Nucleus accumbens (tissue), 56 donors: ENCODE measurements around the gene KLRC4.
"Not testable (repeated sequence)": the region's sequence is repeated elsewhere in the genome, so short reads cannot be mapped to it uniquely, and the experiment has no call there.

ENCODE experiments used
- DNase-seq, 56 donors: peaks; one replicate each; lab custom pipeline; 2025; lab: John Stamatoyannopoulos, UW

Gene KLRC4

DNA sequence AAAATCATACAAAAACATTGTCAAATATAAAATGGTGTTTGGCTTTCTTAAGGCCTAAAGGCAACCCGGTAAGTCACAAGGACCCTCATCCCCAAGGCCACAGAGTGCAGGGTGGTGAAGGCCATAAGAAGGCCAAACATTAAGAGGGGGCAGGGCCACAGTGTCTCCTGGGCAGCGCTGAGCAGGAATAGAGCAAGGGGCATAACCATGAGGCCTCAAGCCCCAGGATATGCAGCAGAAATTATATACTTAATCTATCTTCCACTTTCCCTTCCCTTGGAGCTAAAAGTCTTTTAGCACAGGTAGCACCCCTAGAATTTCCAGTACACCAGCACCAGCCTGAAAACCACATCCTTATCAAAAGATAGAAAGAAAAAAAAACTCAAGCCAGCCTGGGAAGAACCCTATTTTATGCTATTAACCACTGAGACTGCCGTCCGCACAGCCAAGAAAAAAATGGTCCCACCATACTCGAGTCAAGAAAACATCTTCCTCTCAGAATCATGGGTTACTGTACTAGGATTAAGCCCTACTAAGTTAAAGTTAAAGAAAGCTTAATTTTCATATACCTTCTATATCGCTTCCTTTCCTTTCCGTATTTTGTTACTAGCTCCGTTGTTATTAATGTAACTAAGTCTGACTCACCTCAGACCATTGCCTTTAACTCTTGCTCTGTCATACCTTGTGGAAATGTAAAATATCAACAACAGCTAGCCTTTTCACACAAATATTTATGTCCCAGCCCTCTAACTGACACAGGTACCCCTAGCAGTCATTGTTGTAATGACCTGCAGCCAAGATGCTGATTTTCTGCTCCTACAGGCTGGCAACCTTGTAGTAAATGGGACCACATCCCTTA is 39.8 kb downstream of the KLRC4 start:
- no peak for DNase-seq

- DNase-seq: peak in 7 of 56 donors; percentile 32 to 49 (median 41)
Measured at GRCh38 chr12:10368206-10369171, 41.1 kb downstream of the KLRC4 start.

GRCh38 chr12:10367714-10368113 is 41.8 kb downstream of the KLRC4 start:
- DNase-seq: not testable (repeated sequence)

DNA sequence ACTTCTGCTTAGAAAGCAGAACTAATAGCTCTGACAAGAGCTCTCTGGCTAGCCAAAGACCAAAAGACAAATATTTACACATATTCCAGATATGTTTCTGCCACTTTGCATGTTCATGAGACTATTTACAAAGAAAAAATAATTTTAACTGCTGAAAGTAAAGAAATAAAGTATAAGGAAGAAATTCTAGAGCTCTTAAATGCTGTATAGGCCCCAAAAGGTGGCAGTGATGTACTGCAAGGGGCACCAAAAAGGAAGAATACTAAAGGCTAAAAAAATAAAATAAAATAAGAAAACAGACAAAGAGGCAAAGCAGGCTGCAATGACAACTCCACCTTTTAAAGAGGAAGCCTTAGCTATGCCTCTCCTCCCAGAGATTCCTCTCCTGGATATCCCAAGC is 42.7 kb downstream of the KLRC4 start:
- peak in 1 of 56 donors; percentile 16 for DNase-seq

DNA sequence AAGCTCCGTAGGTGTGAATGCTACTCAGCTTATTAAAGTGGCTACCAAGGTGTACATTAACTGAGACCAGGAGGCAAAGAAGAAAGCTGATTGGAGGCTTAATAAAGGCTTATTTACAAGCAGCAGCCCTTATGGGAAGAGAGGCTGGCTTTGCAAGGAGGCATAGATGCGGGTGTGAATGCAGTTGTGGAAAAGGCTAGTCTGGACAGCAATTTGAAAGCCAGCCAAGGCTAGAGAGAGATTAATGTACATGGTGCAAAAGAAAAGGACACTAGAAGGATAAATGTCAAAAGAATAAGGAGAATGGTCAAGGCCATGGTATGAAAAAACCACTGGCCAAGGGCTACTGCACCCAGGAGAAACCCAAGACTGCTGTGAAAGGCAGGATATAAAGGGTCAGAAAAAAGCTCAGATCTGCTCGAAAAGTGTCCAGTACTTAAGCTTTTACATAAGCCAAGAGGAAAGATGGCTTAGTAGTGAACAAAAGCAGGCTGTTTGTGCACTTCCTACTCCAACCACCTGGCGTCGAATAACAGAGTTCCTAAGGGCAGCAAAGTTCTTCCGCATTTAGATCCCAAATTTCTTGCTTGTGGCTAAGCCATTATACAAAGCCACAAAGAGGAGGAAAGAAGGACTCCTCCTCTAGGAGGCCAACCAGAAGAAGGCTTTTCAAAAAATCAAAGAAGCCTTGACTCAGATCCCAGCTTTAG is 43.7 kb downstream of the KLRC4 start:
- peak in 2 of 56 donors; percentile 46 to 73 for DNase-seq

DNA sequence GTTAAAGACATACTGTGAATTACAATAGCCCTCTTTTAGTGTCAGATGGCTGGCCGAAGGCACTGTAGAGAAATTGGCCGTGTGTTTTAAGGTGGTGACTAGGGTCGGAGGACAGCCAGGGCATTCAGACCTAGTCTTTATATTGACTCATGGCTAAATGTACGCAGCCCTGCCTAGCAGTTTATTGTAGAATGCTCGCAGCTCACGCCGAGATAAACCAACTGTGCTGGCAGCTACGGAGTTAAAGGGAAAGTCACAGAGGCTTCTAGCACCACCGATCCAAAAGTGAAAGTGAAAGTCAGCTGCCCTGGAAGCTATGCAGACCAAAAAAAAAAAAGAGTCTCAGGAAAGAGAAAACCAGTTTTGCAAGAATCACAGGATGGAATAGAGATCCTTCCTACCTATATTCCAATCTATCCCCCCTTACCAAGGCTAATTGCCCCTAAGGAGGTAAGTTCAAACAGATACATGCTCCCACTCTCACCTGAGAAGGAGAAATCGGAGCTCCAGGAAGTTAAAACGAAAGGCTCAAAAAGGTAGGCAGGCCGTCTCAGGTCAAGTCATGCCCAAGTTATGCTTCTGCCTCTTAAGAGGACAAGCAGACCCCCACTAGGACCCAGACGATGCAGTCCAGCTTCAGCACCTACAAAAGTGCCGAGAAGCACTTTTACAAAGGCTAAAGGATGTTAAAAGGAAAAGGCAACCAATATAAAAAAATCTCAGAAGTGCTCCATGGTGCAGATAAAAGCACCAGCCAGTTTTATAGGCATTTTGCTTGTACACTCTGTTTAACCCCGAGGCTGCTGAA is 44.5 kb downstream of the KLRC4 start:
- peak in 41 of 56 donors; percentile 24 to 81 (median 53) for DNase-seq

DNA sequence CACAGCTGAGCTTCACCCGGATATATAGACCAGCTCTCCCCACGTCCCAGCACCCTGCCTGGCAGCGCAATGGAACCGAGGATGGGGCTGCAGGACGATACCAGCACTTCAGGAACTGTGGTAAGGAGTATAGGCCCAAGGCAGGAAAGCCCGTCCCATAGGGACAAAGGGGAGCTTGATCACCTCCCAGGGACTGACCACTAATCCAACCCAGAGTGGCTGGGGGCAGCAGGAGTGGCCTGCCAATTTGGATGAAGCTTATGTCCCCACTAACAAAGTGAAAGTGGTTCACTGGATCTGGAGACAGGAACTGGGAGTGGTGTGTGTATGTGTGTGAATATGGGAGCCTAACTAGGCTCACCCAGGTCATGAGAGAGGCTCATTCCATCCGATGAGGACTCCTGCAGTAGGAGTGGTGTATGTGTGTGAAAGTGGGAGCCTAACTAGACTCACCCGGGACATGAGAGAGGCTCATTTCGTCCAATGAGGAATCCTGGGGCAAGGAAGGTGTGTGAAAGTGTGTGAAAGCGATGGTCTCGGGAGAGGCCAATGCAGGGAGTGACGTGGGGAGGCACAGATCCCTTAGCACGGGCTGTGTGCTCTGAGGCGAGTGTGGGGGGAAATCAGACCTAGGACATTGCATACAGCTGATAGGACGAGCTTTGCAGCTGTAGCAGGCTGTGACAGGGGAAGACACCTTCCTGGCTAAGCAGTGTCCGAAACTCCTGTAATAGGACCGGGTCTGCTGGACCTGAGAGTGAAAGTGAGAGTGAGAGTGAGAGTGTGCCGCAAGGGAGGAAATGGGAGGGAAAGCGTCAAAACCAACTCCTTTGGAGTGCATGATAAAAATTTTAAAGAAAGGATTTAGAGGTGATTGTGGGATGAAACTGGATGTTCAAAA is 45.4 kb downstream of the KLRC4 start:
- peak in 37 of 56 donors; percentile 34 to 81 (median 65) for DNase-seq

GRCh38 chr12:10363658-10363913 is 46.0 kb downstream of the KLRC4 start:
- DNase-seq: no peak

DNA sequence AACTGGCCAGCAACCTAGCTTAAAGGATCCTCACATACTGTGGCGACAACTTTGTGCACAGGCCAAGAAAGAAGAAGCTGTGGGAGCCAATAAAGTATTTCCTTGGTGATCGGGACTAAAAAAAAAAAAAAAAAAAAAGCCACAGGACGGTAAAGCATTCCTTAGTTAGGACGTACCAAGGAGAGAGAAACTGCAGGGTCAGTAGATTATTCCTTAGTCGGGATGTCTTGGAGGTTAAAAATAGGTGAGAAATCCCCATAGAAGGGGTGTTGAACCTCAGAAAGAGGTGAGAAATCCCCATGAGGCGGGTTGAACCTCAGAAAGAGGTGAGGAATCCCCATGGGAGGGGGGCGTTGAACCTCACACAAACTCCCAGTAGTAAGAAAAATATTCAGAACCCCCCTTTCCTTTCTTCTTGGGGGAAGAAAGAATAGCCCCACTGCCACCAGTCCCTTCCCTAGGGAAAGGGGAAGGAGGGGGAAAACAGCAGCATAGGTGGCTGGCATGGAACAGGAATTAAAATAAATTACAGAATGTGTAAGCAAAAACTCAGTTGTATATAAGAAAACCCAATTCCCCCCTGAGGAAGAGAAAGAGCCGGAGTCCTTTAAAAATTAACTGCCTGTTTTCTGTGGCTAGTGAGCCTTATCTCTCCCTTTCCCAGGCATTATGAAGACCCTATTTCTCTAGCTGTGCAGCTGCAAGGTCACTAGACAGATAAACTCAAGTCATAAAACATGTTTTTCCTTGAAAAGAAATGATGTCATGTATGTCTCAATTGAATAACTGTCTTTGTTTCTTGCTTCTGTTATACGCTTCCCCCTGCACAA is 46.5 kb downstream of the KLRC4 start:
- no peak for DNase-seq

- DNase-seq: no peak
Measured at GRCh38 chr12:10362325-10362724, 47.2 kb downstream of the KLRC4 start.

GRCh38 chr12:10361622-10362021 is 47.9 kb downstream of the KLRC4 start:
- no peak for DNase-seq

DNA sequence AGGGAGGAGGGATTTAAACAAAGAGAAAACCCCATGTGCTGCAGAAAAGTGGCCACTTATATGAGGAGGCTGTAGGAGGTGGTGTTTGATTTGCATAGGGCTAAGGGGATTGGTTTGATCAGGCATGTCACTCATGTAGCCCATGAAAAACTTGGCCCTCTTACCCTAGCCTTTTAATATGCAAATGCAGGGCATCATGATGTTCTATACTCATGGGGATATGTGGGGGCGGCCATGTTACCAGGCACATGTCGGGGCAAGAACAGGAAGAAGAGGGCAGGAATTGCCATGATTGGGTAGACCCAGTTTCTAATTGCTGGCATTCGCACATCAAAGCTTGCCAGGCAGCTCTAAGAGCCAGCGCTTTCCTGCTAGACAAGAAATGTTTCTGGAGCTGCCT is 48.5 kb downstream of the KLRC4 start:
- peak in 16 of 56 donors; percentile 10 to 62 (median 32) for DNase-seq

- DNase-seq: no peak
Measured at GRCh38 chr12:10358969-10359368, 50.6 kb downstream of the KLRC4 start.

DNA sequence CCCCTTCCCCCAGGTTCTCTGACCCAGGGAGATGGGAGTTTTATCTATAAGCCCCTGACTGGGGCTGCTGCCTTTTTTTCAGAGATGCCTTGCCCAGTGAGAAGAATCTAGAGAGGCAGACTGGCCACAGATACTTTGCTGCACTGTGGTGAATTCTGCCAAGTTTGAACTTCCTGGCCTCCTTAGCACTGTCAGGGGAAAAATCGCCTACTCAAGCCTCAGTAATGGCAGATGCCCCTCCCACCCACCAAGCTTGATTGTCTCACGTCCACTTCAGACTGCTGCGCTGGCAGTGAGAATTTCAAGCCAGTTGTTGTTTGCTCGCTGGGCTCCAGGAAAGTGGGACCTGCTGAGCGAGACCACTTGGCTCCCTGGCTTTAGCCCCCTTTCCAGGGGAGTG is 51.4 kb downstream of the KLRC4 start:
- DNase-seq: no peak
